ENCODE results near the gene FADD.
"Not testable (repeated sequence)": the region's sequence is repeated elsewhere in the genome, so short reads cannot be mapped to it uniquely, and the experiment has no call there.

The FADD gene

GRCh38 chr11:70205049-70205725 lies 2.1 kb downstream of the FADD start:
- DNase-seq (ENCODE audit: low read depth in 3 of 3) = no peak

GRCh38 chr11:70205766-70206165 lies 2.7 kb downstream of the FADD start:
- DNase-seq (ENCODE audit: low read depth in 3 of 3) = no peak

GRCh38 chr11:70206226-70206981 lies 3.3 kb downstream of the FADD start:
- DNase-seq (ENCODE audit: low read depth in 3 of 3) = no peak

GRCh38 chr11:70206982-70207376 lies 3.9 kb downstream of the FADD start:
- DNase-seq (ENCODE audit: low read depth in 3 of 3) = no peak

GRCh38 chr11:70207531-70208131 lies 4.5 kb downstream of the FADD start:
- DNase-seq (ENCODE audit: low read depth in 3 of 3) = no peak

- DNase-seq (ENCODE audit: low read depth in 3 of 3) = no peak
Observed at GRCh38 chr11:70209391-70209912, 6.4 kb downstream of the FADD start.

GRCh38 chr11:70210051-70210501 lies 7.0 kb downstream of the FADD start:
- DNase-seq (ENCODE audit: low read depth in 3 of 3) = no peak

- DNase-seq (ENCODE audit: low read depth in 3 of 3) = no peak
Observed at GRCh38 chr11:70210530-70210929, 7.4 kb downstream of the FADD start.

- no peak for DNase-seq (ENCODE audit: low read depth in 3 of 3)
Observed at GRCh38 chr11:70212227-70212811, 9.2 kb downstream of the FADD start.

GRCh38 chr11:70217388-70217787 lies 14.3 kb downstream of the FADD start:
- not testable (repeated sequence) for DNase-seq (ENCODE audit: low read depth in 3 of 3)

- not testable (repeated sequence) for DNase-seq (ENCODE audit: low read depth in 3 of 3)
Observed at GRCh38 chr11:70218076-70218475, 15.0 kb downstream of the FADD start.

- DNase-seq (ENCODE audit: low read depth in 3 of 3) = no peak
Observed at GRCh38 chr11:70220136-70220535, 17.0 kb downstream of the FADD start.

GRCh38 chr11:70220920-70221319 lies 17.8 kb downstream of the FADD start:
- no peak for DNase-seq (ENCODE audit: low read depth in 3 of 3)

- DNase-seq (ENCODE audit: low read depth in 3 of 3) = no peak
Observed at GRCh38 chr11:70225681-70226177, 22.6 kb downstream of the FADD start.

GRCh38 chr11:70226183-70226582 lies 23.1 kb downstream of the FADD start:
- no peak for DNase-seq (ENCODE audit: low read depth in 3 of 3)

- DNase-seq (ENCODE audit: low read depth in 3 of 3) = no peak
Observed at GRCh38 chr11:70226967-70227366, 23.9 kb downstream of the FADD start.

- DNase-seq (ENCODE audit: low read depth in 3 of 3) = no peak
Observed at GRCh38 chr11:70229737-70230136, 26.6 kb downstream of the FADD start.

- DNase-seq (ENCODE audit: low read depth in 3 of 3) = no peak
Observed at GRCh38 chr11:70230151-70230839, 27.2 kb downstream of the FADD start.

- no peak for DNase-seq (ENCODE audit: low read depth in 3 of 3)
Observed at GRCh38 chr11:70230840-70231710, 28.0 kb downstream of the FADD start.

- no peak for DNase-seq (ENCODE audit: low read depth in 3 of 3)
Observed at GRCh38 chr11:70233034-70233433, 29.9 kb downstream of the FADD start.

All from stimulated activated CD4-positive, alpha-beta T cell treated with anti-CD3 and anti-CD28 coated beads, TNF-alpha, amount 100 ng/mL, for 24 hours (primary cell).